Frontal cortex (tissue), 4 donors: ENCODE measurements around the gene ARL14EPL. TPM values are rescaled to one million over a fixed set of nuclear protein-coding genes. Genes with fewer than 3 reads are reported as not detected.

Experiments
- DNase-seq, 2 donors: peaks; one replicate each; pipeline ENCODE4 v3.0.0; 2012; ENCODE audit warnings: low spot score in 2 of 2
- FAIRE-seq: peaks from 2 replicates; lab custom pipeline; 2012; peaks lifted over from hg19 to GRCh38; lab: Jason Lieb, UNC
- total RNA-seq: library from RNA; depleted of rRNA; stranded (reverse); fragments of >200 nt; gene quantifications from one replicate; pipeline ENCODE4 v1.2.3, GENCODE V29; 2014
- donor health status: control.
- donor health status: control.
- donor health status: control.

Gene ARL14EPL
- total RNA-seq: not detected

DNA sequence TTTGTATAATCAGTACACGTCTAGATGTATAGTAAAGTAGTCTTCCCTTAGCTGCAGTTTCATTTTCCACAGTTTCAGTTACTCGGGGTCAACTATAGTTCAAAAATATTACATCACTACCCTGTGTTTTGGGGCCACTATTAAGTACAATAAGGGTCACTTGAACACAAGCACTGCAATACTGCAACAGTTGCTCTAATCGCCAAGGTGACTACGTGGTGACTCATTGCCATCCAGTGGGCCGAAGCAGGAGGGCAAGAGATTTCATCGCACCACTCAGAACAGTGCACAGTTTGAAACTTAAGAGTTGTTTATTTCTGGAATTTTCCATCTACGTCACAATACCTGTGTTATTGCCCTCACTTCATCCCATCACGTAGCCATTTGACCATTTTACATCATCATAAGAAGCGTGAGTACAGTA lies at the start of gene ARL14EPL:
TSS of gene ARL14EPL (plus strand) at position 379 of the 424 bp plus-strand sequence. CDS start 18,994 bp downstream, outside the sequence.
- DNase-seq (no peak), FAIRE-seq (no peak)

DNA sequence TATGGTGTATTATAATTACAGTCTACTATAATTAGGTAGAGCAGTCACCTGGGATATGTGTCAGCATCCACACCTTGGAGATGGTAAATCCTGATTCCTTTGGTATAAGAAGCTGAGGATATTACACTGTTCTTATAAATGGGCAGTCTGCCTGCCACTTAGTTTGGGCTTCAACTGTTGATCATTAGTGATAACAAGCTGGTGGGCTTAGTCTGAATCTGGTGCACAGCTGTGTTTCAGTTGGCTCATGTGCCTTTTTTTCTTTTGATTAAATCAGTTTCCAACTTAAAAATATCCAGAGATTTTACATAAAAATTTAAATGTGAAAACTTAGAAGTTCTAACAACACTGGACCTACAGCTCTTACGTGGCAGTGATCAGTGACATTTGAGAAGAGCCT lies 48.8 kb upstream of the ARL14EPL start:
- DNase-seq: no peak
- no peak for FAIRE-seq

DNA sequence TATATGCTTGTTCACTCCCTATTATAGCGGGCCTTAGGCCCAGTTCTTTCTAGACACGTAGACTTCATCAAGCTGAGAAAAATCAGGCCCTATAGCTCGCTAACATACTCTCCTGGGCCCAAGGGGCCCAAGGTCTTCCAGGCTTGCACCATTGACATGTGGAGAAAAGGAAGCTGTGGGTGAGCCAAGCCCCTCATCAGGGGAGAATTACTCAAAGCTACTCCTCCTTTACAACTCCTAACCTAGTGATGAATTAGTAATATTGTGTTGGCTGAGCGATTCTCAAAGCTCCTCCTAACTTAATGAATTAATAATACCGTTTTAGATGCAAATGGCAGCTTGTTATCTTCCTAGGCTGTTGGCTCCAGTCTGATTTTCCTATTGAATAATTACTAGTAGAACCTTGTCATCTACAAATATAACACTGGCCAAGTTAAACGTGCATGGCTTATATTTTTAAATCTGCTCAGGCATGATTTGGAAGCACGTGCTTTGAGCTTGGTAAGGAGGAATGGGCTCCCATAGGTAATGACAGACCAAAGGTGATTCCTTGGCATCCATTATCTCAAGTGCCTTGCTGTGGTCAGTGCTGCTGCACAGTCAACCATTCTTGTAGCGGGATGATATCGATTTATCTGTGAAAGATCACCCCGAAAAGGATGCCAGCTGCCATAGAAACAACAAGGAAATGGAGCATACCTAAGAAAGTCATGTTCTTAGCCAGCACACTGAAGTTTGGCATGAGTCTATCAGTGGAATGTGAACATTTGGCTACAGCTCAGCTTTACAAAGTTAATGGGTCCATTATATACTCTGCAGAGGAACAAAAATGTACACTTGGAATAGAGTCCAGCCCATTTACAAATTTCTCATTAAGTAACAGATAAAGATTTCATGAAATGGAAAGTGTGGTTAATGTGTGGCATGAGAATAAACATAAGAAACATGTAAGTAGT lies 46.2 kb upstream of the ARL14EPL start:
- DNase-seq: no peak
- no peak for FAIRE-seq

DNA sequence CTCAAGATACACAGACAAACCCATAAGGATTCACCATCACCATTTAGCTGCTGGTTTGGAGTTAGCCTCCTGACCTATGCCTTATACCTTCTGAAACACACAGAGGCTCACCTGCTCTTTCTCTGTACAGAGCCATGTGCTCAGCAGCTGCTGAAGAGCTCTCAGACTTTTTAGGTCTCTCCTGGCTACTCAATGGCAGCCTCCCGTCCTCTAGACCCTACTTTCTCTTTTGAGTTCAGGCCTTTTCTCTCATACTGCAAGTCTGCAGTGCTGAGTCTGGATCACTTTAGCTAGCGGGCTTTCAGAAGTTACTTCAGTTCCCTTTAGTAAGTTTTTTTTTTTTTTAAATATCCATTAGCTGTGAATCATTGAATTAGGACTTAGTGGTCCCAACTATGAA lies 44.3 kb upstream of the ARL14EPL start:
- DNase-seq: no peak
- no peak for FAIRE-seq

DNA sequence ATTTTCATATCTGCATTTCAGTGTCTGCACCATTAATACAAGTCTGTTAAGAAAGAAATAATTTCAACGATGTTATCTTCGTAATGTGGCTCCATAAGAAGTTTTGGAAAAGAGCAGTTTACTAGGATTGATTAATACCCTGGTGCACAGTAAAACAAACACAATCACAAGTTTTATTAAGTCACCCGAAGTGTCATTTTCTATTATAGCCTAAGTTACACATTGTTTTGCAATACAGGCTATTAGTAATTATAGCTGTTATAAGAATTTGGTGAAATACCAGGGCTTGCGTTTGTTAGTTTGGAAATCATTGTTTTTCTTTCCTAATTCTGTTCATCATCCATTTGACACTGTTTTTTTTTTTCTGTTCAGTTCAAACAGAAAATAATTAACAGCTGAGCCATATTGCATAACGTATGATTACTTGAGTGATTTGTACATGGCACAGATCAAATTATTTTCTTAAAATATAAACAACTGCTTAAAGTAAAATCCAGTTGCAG lies 39.4 kb upstream of the ARL14EPL start:
- DNase-seq: no peak
- no peak for FAIRE-seq

DNA sequence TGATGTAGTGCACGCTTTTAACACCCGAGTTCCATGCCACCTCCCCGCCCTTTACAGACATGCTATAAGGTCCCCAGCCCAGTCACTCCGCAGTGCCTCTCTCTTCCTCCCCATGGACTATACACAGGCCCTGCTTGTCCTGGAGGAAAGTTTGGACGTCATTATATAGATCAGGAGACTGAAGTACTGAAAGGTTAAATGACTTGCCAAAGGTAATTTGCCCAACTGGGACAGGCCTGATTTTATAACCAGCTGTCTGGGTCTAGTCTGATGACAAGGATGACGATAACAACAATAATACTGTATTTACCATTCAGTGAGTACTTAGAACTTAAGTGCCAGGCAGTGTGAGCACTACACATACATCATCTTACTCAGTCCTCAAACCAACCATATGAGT lies 36.9 kb upstream of the ARL14EPL start:
- no peak for DNase-seq
- FAIRE-seq: no peak

DNA sequence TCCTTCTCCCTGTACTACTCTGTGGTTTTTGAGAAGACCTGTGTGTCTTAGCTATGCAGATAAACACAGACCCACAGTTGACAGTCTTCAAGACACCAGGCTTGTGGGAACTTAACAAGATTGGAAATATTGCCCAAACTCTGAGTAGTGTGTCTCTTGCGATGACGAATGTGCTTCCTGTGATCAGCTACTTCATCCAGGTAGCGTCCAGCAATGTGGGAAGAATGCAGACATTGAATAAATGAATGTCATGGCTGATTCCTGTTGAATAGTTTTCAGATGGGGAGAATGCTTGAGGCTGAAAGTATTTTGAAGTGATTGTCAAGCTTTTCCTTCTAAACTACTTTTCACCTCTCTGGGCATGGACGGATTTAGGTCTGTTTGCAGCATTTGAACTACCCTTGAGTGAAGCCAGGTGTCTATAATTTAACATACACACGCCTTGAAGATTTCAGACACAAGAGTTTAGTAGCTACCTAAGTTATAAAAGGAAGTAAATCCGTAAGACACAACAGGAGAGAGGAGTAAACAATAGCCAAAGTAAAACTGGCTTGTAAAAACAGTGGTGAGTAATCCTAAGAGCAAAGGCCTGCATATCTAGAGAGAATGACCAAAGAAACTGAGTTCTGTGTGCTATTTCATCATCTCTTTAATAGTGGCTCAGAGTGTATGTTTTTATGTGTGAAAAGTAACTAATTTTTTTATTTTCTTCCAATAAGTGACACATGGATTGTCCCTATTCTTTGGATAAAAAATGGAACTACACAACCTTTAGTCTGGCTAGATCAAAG lies 30.0 kb upstream of the ARL14EPL start:
- FAIRE-seq: no peak
- no peak for DNase-seq

DNA sequence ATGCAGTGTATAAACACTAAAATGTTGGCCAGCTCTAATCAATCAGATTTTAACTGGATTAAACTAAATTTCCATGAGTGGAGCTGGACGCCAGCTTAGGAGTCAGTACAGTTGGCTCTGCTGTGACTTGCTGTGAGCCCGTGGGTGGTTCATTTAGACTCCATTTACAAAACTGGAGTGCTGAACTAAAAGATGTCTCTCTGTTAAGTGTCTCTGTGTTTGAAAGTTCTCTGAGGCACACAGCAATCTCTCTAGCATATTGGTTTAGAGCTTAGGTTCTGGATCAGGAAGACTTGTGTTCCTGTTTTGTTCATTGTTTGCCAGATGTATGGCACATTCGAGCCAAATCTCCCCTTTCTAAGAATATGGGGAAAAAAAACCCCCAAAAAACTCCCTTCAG lies 28.0 kb upstream of the ARL14EPL start:
- DNase-seq (no peak), FAIRE-seq (no peak)

DNA sequence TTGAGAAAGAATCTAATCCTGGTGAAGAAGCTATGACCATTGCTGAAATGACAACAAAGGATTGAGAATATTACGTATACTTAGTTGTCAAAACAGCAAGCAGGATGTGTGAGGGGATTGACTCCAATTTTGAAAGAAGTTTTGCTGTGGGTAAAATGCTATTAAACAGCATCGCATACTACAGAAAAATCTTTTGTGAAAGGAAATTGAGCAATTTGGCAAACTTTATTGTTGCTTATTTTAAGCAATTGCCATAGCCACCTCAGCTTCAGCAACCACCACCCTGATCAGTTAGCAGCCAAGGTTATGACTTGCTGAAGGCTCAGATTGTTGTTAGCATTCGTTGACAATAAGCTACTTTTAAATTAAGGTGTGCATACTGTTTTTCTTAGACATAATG lies 22.5 kb upstream of the ARL14EPL start:
- DNase-seq: no peak
- no peak for FAIRE-seq

DNA sequence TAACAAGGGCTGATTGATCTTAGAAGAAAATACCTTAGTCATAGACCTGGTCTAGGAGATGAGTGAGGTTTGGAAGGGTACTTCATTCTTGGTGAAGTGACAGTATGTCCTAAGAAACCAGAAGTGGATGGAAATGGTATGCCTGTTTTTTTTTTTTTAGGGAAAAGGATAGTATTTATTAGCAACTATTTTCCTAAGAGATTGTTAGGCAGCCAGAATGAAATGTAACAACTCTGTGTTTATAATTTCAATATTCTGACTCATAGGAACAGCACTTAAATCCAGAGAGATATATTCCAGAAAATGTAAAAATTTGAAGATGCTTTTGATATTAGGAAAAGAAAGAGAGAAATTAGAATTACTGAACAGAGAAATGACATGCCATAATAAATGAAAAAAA lies 21.2 kb upstream of the ARL14EPL start:
- DNase-seq (no peak), FAIRE-seq (no peak)

DNA sequence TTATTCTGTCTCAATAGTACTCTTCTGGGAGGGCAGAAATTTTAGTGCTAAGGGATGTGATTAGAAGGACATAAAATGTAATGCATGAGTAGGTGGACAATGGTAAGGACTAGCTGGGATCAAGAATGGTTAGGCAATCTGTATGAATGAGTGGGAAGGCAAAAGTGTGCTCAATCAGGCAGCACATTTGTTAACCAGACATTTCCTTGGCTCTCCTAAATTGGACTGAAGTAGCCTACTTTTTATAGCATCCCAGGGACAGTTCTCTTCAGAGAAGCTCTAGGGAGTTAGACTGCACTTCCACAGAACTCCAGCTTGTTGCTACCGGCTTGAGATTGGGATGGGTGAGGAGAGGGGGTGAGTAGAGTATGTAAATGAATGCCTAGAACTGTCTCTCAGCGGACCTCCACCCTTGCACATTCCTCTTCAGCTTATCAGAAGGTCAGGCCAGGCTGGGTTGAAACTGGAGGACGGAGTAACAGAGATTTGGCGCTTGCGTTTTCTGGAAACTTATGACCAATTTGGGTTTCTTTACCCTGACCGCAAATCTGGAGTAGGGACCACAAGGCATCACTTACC lies 19.0 kb upstream of the ARL14EPL start:
- DNase-seq (no peak), FAIRE-seq (no peak)

DNA sequence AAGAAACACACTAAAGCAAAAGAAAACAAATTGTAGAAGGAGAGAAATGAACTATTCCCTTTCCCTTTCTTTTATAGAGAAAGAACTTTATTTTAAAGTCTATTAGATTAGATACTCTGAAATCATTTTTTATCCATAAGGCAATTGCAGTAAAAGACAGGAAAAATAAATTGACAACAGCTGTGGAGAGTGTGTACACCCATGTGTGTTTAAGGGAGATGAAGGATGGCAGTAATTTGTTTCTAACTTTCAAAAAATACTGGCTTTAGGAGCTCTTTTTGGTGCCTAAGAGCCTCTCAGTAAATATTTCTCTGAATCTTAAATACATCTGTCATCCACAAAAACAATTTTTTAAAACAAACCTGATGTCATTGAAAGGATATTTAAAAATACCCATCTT lies 18.3 kb upstream of the ARL14EPL start:
- DNase-seq (no peak), FAIRE-seq (no peak)

DNA sequence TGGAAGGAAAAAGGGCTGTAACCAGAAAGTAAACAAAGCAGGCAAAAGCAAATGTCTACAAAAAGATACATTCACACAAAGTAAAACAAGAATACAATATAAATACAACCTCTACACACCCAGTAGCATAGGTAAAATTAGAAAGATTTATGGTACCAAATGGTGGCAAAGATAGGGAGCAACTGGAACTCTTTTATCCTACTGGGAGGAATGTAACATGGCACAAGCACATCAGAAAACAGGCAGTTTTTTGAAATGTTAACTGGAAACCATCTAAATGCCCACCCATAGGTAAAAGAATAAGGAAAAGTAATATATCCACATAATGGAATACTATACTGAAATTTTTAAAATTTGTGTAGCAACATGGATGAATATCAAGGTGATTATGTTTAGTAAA lies 8.7 kb upstream of the ARL14EPL start:
- FAIRE-seq (no peak), DNase-seq (no peak)

DNA sequence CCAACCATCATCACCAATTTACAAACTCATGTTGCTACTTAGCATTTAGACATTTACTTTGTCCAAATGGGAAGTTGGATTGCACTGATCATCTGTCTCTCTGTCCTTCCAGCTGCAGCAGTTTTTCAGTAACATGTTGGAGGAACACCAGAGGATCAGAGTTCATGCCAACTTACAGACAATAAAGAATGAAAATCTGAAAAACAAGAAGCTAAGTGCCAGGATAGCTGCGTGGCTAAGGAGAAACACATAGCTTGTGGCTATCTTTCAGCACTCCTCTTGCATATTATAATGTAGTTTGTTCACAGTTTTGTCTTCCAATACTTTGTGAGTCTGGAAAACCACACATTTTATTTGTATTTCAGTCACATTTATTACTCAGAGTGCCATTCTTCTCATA lies 6.4 kb upstream of the ARL14EPL start:
- DNase-seq: no peak
- FAIRE-seq: no peak

DNA sequence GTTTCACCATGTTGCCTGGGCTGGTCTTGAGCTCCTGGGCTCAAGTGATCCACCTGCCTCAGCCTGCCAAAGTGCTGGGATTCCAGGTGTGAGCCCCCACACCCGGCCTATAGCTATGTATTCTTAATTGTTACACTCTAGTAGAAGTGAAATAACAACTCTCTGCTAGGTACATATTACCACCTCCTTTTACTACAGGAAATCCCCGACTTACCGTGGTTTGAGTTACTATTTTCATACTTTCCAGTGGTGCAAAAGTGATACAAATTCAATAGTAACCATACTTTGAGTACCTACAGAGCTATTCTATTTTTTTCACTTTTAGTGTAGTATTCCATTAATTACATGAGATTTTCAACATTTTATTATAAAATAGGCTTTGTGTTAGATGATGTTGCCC lies 719 bp downstream of the ARL14EPL start:
- DNase-seq (no peak), FAIRE-seq (no peak)

DNA sequence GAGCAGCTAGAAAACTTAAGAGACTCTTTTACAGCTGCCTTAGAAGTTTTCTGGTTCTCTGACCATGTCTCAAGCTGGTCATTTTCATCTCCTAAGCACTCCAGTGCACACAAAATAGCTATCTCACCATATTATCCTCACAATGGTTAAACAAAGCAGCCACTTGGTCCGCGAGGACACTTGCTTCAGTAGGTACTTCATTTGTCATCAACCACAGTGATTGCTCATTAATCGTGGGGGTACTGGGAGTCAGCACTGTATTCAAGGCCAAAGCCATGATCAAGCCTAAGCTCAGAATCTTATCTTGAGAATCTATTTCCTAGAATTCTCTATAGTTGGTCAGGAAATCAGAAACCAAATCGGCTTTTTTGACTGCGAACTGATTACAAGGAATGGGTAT lies 2.9 kb downstream of the ARL14EPL start:
- DNase-seq (no peak), FAIRE-seq (no peak)

DNA sequence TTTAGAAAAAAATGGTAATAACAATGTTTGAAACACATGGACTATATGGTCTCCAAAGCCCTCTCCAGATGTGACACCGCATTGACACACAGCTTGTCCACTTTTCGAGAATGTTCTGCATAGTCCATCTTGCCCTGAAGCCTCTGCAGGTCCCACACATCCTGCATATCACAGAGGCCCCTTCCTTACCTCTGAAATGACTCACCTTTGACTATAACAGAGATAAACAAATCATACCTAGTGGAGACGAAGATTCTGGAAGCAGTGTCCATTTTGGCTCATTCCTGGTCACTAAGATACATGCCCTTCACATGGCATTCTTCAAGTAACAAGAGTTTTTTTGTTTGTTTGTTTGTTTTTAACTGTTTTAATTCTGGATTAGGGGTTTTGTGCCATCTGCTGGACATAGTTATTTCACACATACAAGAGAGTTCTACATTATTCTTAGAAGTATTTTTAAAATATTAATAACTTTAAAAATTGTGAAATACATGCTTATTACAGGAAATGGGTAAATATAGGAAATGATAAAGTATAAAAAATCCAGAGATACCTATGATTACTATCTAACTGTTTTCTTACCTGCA lies 5.1 kb downstream of the ARL14EPL start:
- FAIRE-seq (no peak), DNase-seq (no peak)

DNA sequence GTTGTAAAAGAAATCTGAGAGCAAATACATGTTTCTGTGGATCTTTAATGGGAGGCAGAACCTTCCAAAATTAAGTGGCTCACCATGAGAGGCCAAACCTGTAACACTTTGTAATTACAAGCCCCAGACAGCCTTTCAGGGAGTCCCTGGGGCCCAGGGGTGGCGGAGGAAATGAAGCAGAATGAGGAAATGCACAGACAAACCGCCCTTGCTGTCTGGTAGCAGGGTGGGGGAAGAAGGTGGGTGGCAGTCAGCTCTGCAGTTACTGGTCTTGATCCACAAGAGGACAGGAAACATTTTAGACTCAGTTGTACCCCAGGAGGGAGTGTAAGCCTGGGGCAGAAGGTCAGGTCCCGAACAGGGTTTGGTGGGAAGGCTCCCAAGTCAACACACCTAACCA lies 6.5 kb downstream of the ARL14EPL start:
- FAIRE-seq: no peak
- no peak for DNase-seq

DNA sequence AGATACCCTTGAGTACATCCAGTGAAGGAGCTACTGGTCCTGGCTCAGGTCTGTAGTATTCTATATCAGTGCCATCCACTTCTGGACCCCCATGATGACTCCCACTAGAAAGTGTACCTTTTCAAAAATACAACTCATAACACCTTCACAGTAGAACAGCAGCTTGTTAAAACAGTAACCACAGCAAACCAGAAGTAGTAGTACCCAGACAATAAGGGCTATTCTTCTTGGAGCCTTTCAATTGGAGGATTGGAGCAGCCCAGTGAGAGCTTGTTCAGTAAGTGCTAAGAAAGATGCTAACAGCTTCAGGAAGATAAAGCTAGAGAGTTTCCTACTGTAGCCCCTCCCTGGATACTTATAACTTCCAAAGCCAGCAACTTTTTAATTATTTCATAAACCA lies 10.1 kb downstream of the ARL14EPL start:
- FAIRE-seq: no peak

DNA sequence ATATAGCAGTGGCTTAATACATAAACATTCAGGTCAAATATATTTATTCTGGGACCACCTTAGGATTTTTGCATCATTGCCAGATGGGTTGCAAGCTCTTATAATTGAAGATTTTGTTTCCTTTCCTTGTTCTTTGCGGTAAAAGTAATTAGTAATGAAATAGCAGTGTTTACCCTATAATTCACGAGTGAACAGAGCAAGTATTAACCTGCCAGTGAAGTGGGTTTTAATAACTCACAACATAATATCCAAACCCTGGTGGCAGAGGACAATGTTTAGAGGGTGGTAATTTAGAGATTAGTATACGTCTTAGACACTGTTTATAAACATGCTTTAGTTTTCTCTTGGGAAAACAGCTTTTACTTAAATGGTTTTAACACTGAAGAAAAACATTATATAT lies 11.8 kb downstream of the ARL14EPL start:
- FAIRE-seq (no peak), DNase-seq (no peak)

More for the DNA sequence above, 10.1 kb downstream of the ARL14EPL start:
- no peak for DNase-seq
